Fibroblast of lung (primary cell): ENCODE data around the gene TRAF2.

Source experiments
- EZH2 ChIP-seq: IDR thresholded peaks from 2 replicates; pipeline ENCODE4 v1.5.1; 2012; ENCODE audit warnings: low read length, control low read depth, mild to moderate bottlenecking; ENCODE audit errors: missing control alignments
- TF ChIP-seq, protein P1 (sequence below), 2 donors: IDR thresholded peaks in 1 of 2; conservative IDR thresholded peaks in 1 of 2; 1 replicate in 1 of 2; 2 replicates in 1 of 2; pipeline ENCODE4 v1.5.1; 2011 to 2012; ENCODE audit warnings: low read length in 2 of 2, control low read depth in 1 of 2, inconsistent platforms in 1 of 2, low read depth in 1 of 2, mild to moderate bottlenecking in 1 of 2

DNA sequence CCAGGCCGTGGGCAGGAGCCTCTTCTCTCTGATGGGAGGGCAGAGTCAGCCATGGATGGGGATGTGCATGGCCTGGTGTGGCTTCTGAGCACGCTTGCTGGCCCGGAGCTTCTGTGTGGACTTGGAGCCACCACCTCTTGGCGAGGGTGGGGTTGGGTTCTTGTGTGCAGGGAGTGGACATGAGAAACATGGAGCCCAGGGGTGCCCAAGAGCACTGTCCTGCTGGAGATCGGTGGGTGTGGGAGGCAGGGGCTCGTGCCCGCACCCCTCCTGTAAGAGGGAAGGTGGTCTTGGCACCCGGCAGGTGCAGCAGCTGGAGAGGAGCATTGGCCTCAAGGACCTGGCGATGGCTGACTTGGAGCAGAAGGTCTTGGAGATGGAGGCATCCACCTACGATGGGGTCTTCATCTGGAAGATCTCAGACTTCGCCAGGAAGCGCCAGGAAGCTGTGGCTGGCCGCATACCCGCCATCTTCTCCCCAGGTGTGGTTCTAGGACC is 34.5 kb downstream of the TRAF2 start:
- TF ChIP-seq, protein P1, sequence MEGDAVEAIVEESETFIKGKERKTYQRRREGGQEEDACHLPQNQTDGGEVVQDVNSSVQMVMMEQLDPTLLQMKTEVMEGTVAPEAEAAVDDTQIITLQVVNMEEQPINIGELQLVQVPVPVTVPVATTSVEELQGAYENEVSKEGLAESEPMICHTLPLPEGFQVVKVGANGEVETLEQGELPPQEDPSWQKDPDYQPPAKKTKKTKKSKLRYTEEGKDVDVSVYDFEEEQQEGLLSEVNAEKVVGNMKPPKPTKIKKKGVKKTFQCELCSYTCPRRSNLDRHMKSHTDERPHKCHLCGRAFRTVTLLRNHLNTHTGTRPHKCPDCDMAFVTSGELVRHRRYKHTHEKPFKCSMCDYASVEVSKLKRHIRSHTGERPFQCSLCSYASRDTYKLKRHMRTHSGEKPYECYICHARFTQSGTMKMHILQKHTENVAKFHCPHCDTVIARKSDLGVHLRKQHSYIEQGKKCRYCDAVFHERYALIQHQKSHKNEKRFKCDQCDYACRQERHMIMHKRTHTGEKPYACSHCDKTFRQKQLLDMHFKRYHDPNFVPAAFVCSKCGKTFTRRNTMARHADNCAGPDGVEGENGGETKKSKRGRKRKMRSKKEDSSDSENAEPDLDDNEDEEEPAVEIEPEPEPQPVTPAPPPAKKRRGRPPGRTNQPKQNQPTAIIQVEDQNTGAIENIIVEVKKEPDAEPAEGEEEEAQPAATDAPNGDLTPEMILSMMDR (conservative IDR thresholded peaks at IDR 0.05 in 1 of 2, IDR thresholded peaks at IDR 0.05 in 1 of 2; ENCODE audit: low read depth in 1 of 2, low read length in 2 of 2) = no peak
- TF ChIP-seq EZH2 = no peak
